ENCODE results near the gene CCDC198. TPM values are rescaled to one million over a fixed set of nuclear protein-coding genes. Genes with fewer than 3 reads are reported as not detected.

CCDC198 gene
- total RNA-seq, 4 donors from 2014 or later = 1.5 TPM; not detected in 3

- Histone ChIP-seq H3K36me3 (no peaks in the 10 kb centered on the region), H3K4me1 (peaks cover 0 to 6% (median 0%) of the 10 kb centered on the region in 4 donors), H3K27me3 (no peaks in the 10 kb centered on the region), H3K27ac (no peak overlapping the region), H3K9me3 (no peaks in the 10 kb centered on the region), H3K4me3 (no peak overlapping the region)
- TF ChIP-seq, protein P1, sequence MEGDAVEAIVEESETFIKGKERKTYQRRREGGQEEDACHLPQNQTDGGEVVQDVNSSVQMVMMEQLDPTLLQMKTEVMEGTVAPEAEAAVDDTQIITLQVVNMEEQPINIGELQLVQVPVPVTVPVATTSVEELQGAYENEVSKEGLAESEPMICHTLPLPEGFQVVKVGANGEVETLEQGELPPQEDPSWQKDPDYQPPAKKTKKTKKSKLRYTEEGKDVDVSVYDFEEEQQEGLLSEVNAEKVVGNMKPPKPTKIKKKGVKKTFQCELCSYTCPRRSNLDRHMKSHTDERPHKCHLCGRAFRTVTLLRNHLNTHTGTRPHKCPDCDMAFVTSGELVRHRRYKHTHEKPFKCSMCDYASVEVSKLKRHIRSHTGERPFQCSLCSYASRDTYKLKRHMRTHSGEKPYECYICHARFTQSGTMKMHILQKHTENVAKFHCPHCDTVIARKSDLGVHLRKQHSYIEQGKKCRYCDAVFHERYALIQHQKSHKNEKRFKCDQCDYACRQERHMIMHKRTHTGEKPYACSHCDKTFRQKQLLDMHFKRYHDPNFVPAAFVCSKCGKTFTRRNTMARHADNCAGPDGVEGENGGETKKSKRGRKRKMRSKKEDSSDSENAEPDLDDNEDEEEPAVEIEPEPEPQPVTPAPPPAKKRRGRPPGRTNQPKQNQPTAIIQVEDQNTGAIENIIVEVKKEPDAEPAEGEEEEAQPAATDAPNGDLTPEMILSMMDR (IDR thresholded peaks at IDR 0.05) = no peak
- TF ChIP-seq POLR2A (IDR thresholded peaks at IDR 0.05) (no peak), EP300 (IDR thresholded peaks at IDR 0.05) (no peak)
- 88 to 93% methylated on average over 4 of the region's 4 CpGs for WGBS, 2 donors
- no peak for DNase-seq (ENCODE audit: low spot score in 2 of 2)
These were observed 4.4 kb upstream of the CCDC198 start for GRCh38 chr14:57498035-57498434.

DNA sequence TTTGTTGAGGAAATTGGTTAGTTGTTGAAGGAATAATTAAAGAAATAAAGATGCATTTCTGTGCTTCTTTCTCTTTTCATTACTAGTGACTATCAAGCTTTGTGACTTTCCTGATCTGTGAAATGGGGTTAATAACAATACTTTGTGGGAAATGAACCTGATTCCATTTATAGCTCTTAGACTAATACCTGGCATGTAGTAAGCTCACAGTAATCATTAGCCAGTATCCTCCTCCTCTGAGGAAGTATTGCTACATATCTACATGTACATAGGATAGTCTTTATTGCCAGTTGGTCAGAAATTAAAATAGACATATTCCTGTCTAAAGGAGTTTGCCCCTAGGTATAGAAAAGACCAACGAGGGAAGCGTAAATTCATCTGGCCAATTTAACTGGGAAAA, 1.8 kb upstream of the CCDC198 start:
- no peak for TF ChIP-seq EP300 (IDR thresholded peaks at IDR 0.05)
- TF ChIP-seq, protein P1 (IDR thresholded peaks at IDR 0.05) = no peak
- TF ChIP-seq POLR2A (IDR thresholded peaks at IDR 0.05) = no peak
- 47 to 90% methylated on average over 2 of the region's 2 CpGs for WGBS, 2 donors
- Histone ChIP-seq H3K9me3 (no peaks in the 10 kb centered on the region), H3K36me3 (no peaks in the 10 kb centered on the region), H3K4me1 (no peaks in the 10 kb centered on the region), H3K4me3 (no peak overlapping the region), H3K27me3 (no peaks in the 10 kb centered on the region), H3K27ac (no peak overlapping the region)
- no peak for DNase-seq (ENCODE audit: low spot score in 2 of 2)

- no peak overlapping the region for H3K4me3 ChIP-seq
- H3K27ac ChIP-seq = no peak overlapping the region
- H3K36me3 ChIP-seq = no peaks in the 10 kb centered on the region
- no peaks in the 10 kb centered on the region for H3K27me3 ChIP-seq
- DNase-seq (ENCODE audit: low spot score in 2 of 2) = no peak
- H3K4me1 ChIP-seq = no peaks in the 10 kb centered on the region
- H3K9me3 ChIP-seq = no peaks in the 10 kb centered on the region
- WGBS, 2 donors = 57 to 58% methylated on average over 2 of the region's 2 CpGs
- TF ChIP-seq EP300 (IDR thresholded peaks at IDR 0.05) (no peak), POLR2A (IDR thresholded peaks at IDR 0.05) (no peak)
- TF ChIP-seq, protein P1 (IDR thresholded peaks at IDR 0.05) = no peak
These were observed 798 bp downstream of the CCDC198 start for GRCh38 chr14:57492859-57493258.

GRCh38 chr14:57491640-57492039, 2.0 kb downstream of the CCDC198 start:
- Histone ChIP-seq H3K4me3 (no peak overlapping the region), H3K4me1 (no peaks in the 10 kb centered on the region), H3K27ac (no peak overlapping the region), H3K9me3 (no peaks in the 10 kb centered on the region), H3K27me3 (no peaks in the 10 kb centered on the region), H3K36me3 (no peaks in the 10 kb centered on the region)
- no peak for DNase-seq (ENCODE audit: low spot score in 2 of 2)
- WGBS, 2 donors = 32 to 45% methylated on average over 1 of the region's 1 CpG
- TF ChIP-seq POLR2A (IDR thresholded peaks at IDR 0.05) (no peak), EP300 (IDR thresholded peaks at IDR 0.05) (no peak)
- TF ChIP-seq, protein P1 (IDR thresholded peaks at IDR 0.05) = no peak

DNA sequence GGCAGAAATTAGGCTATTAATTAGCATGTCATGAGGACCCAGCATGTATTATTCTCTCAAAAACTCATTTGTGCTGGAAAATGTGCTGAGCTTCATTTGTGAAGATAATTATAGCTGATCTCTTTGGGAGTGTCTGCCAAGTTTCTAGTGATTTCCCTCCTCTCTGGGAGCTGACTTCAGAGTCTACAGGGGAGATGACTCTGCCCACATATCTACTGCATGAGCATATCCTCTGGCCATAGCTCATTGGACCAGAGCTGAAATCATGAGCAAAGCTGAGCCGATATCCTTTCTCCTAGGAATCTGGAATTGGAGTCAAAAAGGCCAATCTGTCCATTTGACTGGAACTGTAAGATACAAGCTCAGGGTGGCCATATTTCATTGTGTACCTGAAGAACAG, 5.9 kb downstream of the CCDC198 start:
- H3K27me3 ChIP-seq = no peaks in the 10 kb centered on the region
- H3K4me1 ChIP-seq = no peaks in the 10 kb centered on the region
- H3K4me3 ChIP-seq = no peak overlapping the region
- 31 to 65% methylated on average over 1 of the region's 1 CpG for WGBS, 2 donors
- TF ChIP-seq EP300 (IDR thresholded peaks at IDR 0.05) (no peak), POLR2A (IDR thresholded peaks at IDR 0.05) (no peak)
- TF ChIP-seq, protein P1 (IDR thresholded peaks at IDR 0.05) = no peak
- H3K27ac ChIP-seq = no peak overlapping the region
- DNase-seq (ENCODE audit: low spot score in 2 of 2) = no peak
- no peaks in the 10 kb centered on the region for H3K9me3 ChIP-seq
- no peaks in the 10 kb centered on the region for H3K36me3 ChIP-seq
